Lower leg skin (tissue), 4 donors: ENCODE data around the gene GLP1R. TPM values are rescaled to one million over a fixed set of nuclear protein-coding genes. Genes with fewer than 3 reads are reported as not detected.

Experiments
- DNase-seq, 2 donors: peaks; one replicate each; pipeline ENCODE4 v3.0.0-alpha.2; 2019; ENCODE audit warnings: low spot score in 2 of 2
- H3K4me3 ChIP-seq: fragments of 200-600 bp; sonication (generic); 2 replicates; pipeline ENCODE4 v1.5.1; 2017; ENCODE audit warnings: mild to moderate bottlenecking, low read depth; ENCODE audit not compliant: poor library complexity, severe bottlenecking
- CTCF ChIP-seq, 3 donors: fragments of 450-650 bp; IDR thresholded peaks; one replicate each; pipeline ENCODE4 v1.5.1; 2016; ENCODE audit warnings: antibody characterized with exemption in 3 of 3, mild to moderate bottlenecking in 3 of 3, moderate library complexity in 2 of 3
- POLR2A ChIP-seq, 2 donors: fragments of 450-650 bp; IDR thresholded peaks; one replicate each; pipeline ENCODE4 v1.6.1; 2016 to 2017; ENCODE audit warnings: antibody characterized with exemption in 2 of 2, mild to moderate bottlenecking in 1 of 2, moderate library complexity in 1 of 2
- WGBS, 2 donors: methylation state at CpG; one replicate each; pipeline ENCODE4 v1.1.5; 2018; 5-methylcytosine and 5-hydroxymethylcytosine counted together
- intact Hi-C: fragments of 100-400 bp; cut with DNase I; formaldehyde crosslinking; loops from one replicate; pipeline ENCODE4 v1.15.0; 2023; ENCODE audit warnings: low total_unique reads
- total RNA-seq, 4 donors: library from RNA; depleted of rRNA; stranded (reverse); fragments of >200 nt; gene quantifications; one replicate each; pipeline ENCODE4 v1.1.0, GENCODE V29; 2016

Gene GLP1R
- total RNA-seq, 4 donors from 2014 or later, result 0.10 to 1.3 TPM; not detected in 2

GRCh38 chr6:39007575-39007974 is 41.0 kb upstream of the GLP1R start:
- no peak for DNase-seq
- WGBS, 2 donors, result 81 to 89% methylated on average over 3 of the region's 3 CpGs
- H3K4me3 ChIP-seq, result no peak overlapping the region
- intact Hi-C loops, result no loop called here
- TF ChIP-seq CTCF (IDR thresholded peaks at IDR 0.05) (no peak), POLR2A (IDR thresholded peaks at IDR 0.05) (no peak)

GRCh38 chr6:39008737-39009136 is 39.8 kb upstream of the GLP1R start:
- DNase-seq, result no peak
- 32 to 33% methylated on average over 1 of the region's 1 CpG for WGBS, 2 donors
- intact Hi-C loops, result no loop called here
- TF ChIP-seq POLR2A (IDR thresholded peaks at IDR 0.05) (no peak), CTCF (IDR thresholded peaks at IDR 0.05) (no peak)
- no peak overlapping the region for H3K4me3 ChIP-seq

- H3K4me3 ChIP-seq, result no peak overlapping the region
- no peak for TF ChIP-seq POLR2A (IDR thresholded peaks at IDR 0.05)
- no peak for TF ChIP-seq CTCF (IDR thresholded peaks at IDR 0.05)
- 0 to 48% methylated on average over 1 of the region's 1 CpG for WGBS, 2 donors
- intact Hi-C loops, result no loop called here
- DNase-seq, result no peak
Observed at GRCh38 chr6:39009476-39009875, 39.1 kb upstream of the GLP1R start.

GRCh38 chr6:39016839-39017546 is 31.6 kb upstream of the GLP1R start:
- no peak overlapping the region for H3K4me3 ChIP-seq
- intact Hi-C loops, result no loop called here
- no peak for TF ChIP-seq POLR2A (IDR thresholded peaks at IDR 0.05)
- no peak for TF ChIP-seq CTCF (IDR thresholded peaks at IDR 0.05)
- WGBS, 2 donors, result 86% methylated on average over 7 of the region's 7 CpGs
- no peak for DNase-seq

GRCh38 chr6:39017547-39017880 is 31.1 kb upstream of the GLP1R start:
- TF ChIP-seq POLR2A (IDR thresholded peaks at IDR 0.05) (no peak), CTCF (IDR thresholded peaks at IDR 0.05) (no peak)
- H3K4me3 ChIP-seq, result no peak overlapping the region
- WGBS, 2 donors, result 68 to 83% methylated on average over 4 of the region's 4 CpGs
- no peak for DNase-seq
- intact Hi-C loops, result no loop called here

DNA sequence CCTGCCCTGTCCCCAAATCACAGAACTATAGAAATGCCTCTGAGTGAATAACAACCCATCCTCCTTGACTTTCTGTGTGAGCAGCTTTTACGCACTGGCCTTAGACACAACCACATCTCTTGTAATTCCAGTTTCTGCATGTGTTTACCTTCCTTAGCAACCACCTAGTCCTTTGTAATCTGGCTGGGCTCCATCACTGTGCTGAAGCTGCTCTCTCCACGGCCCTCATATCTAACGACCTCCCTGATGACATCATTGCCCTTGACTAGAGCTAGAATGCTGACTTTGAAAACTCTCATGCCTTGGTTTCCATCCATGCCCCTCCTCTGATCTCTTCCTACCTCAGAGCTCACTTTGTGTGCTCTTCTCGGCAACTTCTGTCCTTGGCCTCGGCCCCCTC is 30.5 kb upstream of the GLP1R start:
- intact Hi-C loops, result no loop called here
- no peak for DNase-seq
- no peak for TF ChIP-seq POLR2A (IDR thresholded peaks at IDR 0.05)
- no peak for TF ChIP-seq CTCF (IDR thresholded peaks at IDR 0.05)
- 58 to 68% methylated on average over 5 of the region's 5 CpGs for WGBS, 2 donors
- H3K4me3 ChIP-seq, result no peak overlapping the region
